Peyer's patch (tissue), 4 donors: Measurements from ENCODE around the gene ITSN1.
"Not testable (repeated sequence)": the region's sequence is repeated elsewhere in the genome, so short reads cannot be mapped to it uniquely, and the experiment has no call there.

Experiments used
- POLR2A ChIP-seq, 2 donors: fragments of 450-650 bp; IDR thresholded peaks; one replicate each; pipeline ENCODE4 v1.5.1; 2017; ENCODE audit warnings: antibody characterized with exemption in 2 of 2, mild to moderate bottlenecking in 2 of 2, moderate library complexity in 2 of 2
- TF ChIP-seq, protein P1 (sequence below), 6 experiments: fragments of 450-650 bp in 4 of 6; fragments of 200-600 bp in 2 of 6; sonication (generic) in 1 of 6; IDR thresholded peaks; one replicate each; pipeline ENCODE4 v1.5.1; 2017 to 2019; ENCODE audit warnings: antibody characterized with exemption in 6 of 6, mild to moderate bottlenecking in 3 of 6, moderate library complexity in 1 of 6

GRCh38 chr21:33626151-33626550, 16.1 kb upstream of the ITSN1 start:
- TF ChIP-seq, protein P1, sequence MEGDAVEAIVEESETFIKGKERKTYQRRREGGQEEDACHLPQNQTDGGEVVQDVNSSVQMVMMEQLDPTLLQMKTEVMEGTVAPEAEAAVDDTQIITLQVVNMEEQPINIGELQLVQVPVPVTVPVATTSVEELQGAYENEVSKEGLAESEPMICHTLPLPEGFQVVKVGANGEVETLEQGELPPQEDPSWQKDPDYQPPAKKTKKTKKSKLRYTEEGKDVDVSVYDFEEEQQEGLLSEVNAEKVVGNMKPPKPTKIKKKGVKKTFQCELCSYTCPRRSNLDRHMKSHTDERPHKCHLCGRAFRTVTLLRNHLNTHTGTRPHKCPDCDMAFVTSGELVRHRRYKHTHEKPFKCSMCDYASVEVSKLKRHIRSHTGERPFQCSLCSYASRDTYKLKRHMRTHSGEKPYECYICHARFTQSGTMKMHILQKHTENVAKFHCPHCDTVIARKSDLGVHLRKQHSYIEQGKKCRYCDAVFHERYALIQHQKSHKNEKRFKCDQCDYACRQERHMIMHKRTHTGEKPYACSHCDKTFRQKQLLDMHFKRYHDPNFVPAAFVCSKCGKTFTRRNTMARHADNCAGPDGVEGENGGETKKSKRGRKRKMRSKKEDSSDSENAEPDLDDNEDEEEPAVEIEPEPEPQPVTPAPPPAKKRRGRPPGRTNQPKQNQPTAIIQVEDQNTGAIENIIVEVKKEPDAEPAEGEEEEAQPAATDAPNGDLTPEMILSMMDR (IDR thresholded peaks at IDR 0.05) = not testable (repeated sequence)
- not testable (repeated sequence) for TF ChIP-seq POLR2A (IDR thresholded peaks at IDR 0.05)
